ENCODE data around the gene NDUFV1. TPM values are rescaled to one million over a fixed set of nuclear protein-coding genes. Genes with fewer than 3 reads are reported as not detected.
A peak's percentile ranks its signal among the peaks of the same experiment; 100 is the strongest.

NDUFV1 gene
- total and polyA plus RNA-seq, 9 of the 15 experiments (the other 6 are each of a cell fraction or from before 2014, with no cell fraction given): 10.8 to 423 (median 209) TPM

GRCh38 chr11:67605231-67606011 is 1.3 kb upstream of the NDUFV1 start (continued):
- TF ChIP-seq TGIF2 (CRISPR knock-in tag; IDR thresholded peaks at IDR 0.05) (no peak), ATF6 (CRISPR knock-in tag; IDR thresholded peaks at IDR 0.05) (no peak), CCAR2 (IDR thresholded peaks at IDR 0.05; ENCODE audit: low read depth, low read length) (no peak), CHCHD3 (CRISPR knock-in tag; IDR thresholded peaks at IDR 0.05) (no peak), SMAD3 (CRISPR knock-in tag; conservative IDR thresholded peaks at IDR 0.05) (no peak), ATF3 (IDR thresholded peaks at IDR 0.05) (no peak), ATF3 (CRISPR knock-in tag; conservative IDR thresholded peaks at IDR 0.05) (no peak), ETV5 (CRISPR knock-in tag; IDR thresholded peaks at IDR 0.05; ENCODE audit: low read depth) (0 out of 2 replicates have a peak, but pooled peaks have one; percentile 17), TARDBP (IDR thresholded peaks at IDR 0.05) (0 out of 2 replicates have a peak, but pooled peaks have one; percentile 46), RBBP5 (IDR thresholded peaks at IDR 0.05; ENCODE audit: borderline replicate concordance, insufficient read depth, low read length, poor library complexity, severe bottlenecking) (peak; percentile 61), CBX3 (IDR thresholded peaks at IDR 0.05; ENCODE audit: borderline replicate concordance in 1 of 2, low read length in 2 of 2) (peak in 1 of 2 experiments; percentile 23; a peak in 1 of 3 replicates), UBTF (IDR thresholded peaks at IDR 0.05; ENCODE audit: borderline replicate concordance in 1 of 2, low read depth in 2 of 2, low read length in 2 of 2) (peak in 1 of 2 experiments; percentile 54; a peak in 1 of 4 replicates), DPF2 (IDR thresholded peaks at IDR 0.05) (peak; percentile 75), PTBP1 (IDR thresholded peaks at IDR 0.05; ENCODE audit: low read depth, low read length) (no peak), BCLAF1 (IDR thresholded peaks at IDR 0.05; ENCODE audit: borderline replicate concordance in 1 of 2, control insufficient read depth in 1 of 2, low read depth in 2 of 2, low read length in 1 of 2) (no peak), ZNF174 (CRISPR knock-in tag; IDR thresholded peaks at IDR 0.05) (no peak), ZNF121 (CRISPR knock-in tag; conservative IDR thresholded peaks at IDR 0.05) (no peak), NCOA6 (IDR thresholded peaks at IDR 0.05) (no peak)
